ENCODE measurements around the gene INTU.

Gene INTU

DNA sequence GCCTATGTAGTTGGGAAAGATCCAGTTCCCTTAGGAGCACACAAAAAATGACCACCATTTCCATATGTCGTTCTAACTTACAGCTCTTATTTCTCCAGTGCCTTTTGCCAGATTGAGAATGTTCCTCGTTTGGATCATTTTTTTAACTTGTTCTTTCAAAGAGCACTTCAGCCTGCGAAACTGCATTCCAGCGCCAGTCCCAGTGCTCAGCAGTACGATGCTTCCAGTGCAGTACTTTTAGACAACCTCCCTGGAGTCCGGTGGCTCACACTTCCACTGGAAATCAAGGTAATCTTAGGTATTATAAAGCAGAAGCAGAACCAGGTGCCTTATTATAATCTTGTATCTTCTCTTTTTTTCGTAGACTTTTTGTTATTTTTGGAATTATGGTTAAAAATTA lies 54.8 kb downstream of the INTU start:
- POLR2A ChIA-PET, result no interaction called here
- H3K27ac ChIP-seq (ENCODE audit: extremely low read depth, low read depth, low read length), result no peak overlapping the region
- no peaks in the 10 kb centered on the region for H3K9me3 ChIP-seq (ENCODE audit: control insufficient read depth, insufficient read depth, low read depth, low read length)
- no peaks in the 10 kb centered on the region for H3K4me1 ChIP-seq (ENCODE audit: control insufficient read depth, insufficient read depth, low read length)
- H3K36me3 ChIP-seq (ENCODE audit: control insufficient read depth in 2 of 2, insufficient read depth in 1 of 2, low read length in 2 of 2), result no peaks in the 10 kb centered on the region
- TF ChIP-seq GLI4 (tag by site-specific recombination; IDR thresholded peaks at IDR 0.05) (no peak), ZNF501 (tag by site-specific recombination; IDR thresholded peaks at IDR 0.05) (no peak), ZBTB21 (tag by site-specific recombination; IDR thresholded peaks at IDR 0.05) (no peak), ZNF366 (tag by site-specific recombination; conservative IDR thresholded peaks at IDR 0.05) (no peak), ZNF830 (tag by site-specific recombination; IDR thresholded peaks at IDR 0.05; ENCODE audit: low read depth) (no peak), ZNF146 (tag by site-specific recombination; IDR thresholded peaks at IDR 0.05) (no peak), TCF7L2 (IDR thresholded peaks at IDR 0.05; ENCODE audit: borderline replicate concordance, low read depth, low read length) (no peak), ZNF707 (tag by site-specific recombination; IDR thresholded peaks at IDR 0.05) (no peak), ZBTB11 (tag by site-specific recombination; conservative IDR thresholded peaks at IDR 0.05; ENCODE audit: low read depth) (no peak), AEBP2 (tag by site-specific recombination; IDR thresholded peaks at IDR 0.05; ENCODE audit: borderline replicate concordance) (no peak), ZNF654 (tag by site-specific recombination; IDR thresholded peaks at IDR 0.05; ENCODE audit: low read depth) (no peak)
- CTCF ChIA-PET, result interaction anchor here (0.6 kb wide), 1 partner anchor 49 kb away, joined by 3 read pairs; no protein-coding TSS in a partner anchor
- no peak overlapping the region for H3K4me3 ChIP-seq (ENCODE audit: low read depth, low read length)

DNA sequence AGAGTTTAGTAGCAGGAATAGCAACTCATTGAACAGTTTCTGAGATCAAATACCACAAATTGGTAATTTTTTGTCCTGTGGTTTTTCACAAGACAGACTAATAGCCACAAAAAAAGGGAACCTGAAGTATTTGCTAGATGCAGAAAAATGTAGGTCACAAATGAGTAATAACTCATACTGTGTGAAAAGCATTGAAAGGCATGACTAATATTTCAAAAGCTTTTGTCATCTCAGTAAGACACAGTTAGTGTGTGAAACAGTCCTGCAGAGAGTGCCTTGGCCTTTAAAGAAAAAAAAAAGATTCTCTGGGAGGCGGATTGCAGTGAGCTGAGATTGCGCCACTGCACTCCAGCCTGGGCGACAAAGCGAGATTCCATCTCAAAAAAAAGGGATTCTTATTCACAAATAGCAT lies 66.0 kb downstream of the INTU start:
- Histone ChIP-seq H3K9me3 (ENCODE audit: control insufficient read depth, insufficient read depth, low read depth, low read length) (no peaks in the 10 kb centered on the region), H3K36me3 (ENCODE audit: control insufficient read depth in 2 of 2, insufficient read depth in 1 of 2, low read length in 2 of 2) (no peaks in the 10 kb centered on the region), H3K27ac (ENCODE audit: extremely low read depth, low read depth, low read length) (no peak overlapping the region), H3K4me1 (ENCODE audit: control insufficient read depth, insufficient read depth, low read length) (no peaks in the 10 kb centered on the region), H3K4me3 (ENCODE audit: low read depth, low read length) (no peak overlapping the region)
- ChIA-PET CTCF (no interaction called here), POLR2A (no interaction called here)
- TF ChIP-seq ZNF560 (tag by site-specific recombination; IDR thresholded peaks at IDR 0.05; ENCODE audit: borderline replicate concordance), result no peak
- no peak for TF ChIP-seq ZNF24 (tag by site-specific recombination; IDR thresholded peaks at IDR 0.05)
- TF ChIP-seq, protein P1, sequence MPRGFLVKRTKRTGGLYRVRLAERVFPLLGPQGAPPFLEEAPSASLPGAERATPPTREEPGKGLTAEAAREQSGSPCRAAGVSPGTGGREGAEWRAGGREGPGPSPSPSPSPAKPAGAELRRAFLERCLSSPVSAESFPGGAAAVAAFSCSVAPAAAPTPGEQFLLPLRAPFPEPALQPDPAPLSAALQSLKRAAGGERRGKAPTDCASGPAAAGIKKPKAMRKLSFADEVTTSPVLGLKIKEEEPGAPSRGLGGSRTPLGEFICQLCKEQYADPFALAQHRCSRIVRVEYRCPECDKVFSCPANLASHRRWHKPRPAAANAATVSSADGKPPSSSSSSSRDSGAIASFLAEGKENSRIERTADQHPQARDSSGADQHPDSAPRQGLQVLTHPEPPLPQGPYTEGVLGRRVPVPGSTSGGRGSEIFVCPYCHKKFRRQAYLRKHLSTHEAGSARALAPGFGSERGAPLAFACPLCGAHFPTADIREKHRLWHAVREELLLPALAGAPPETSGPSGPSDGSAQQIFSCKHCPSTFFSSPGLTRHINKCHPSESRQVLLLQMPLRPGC (tag by site-specific recombination; IDR thresholded peaks at IDR 0.05), result no peak
- TF ChIP-seq, protein P2, sequence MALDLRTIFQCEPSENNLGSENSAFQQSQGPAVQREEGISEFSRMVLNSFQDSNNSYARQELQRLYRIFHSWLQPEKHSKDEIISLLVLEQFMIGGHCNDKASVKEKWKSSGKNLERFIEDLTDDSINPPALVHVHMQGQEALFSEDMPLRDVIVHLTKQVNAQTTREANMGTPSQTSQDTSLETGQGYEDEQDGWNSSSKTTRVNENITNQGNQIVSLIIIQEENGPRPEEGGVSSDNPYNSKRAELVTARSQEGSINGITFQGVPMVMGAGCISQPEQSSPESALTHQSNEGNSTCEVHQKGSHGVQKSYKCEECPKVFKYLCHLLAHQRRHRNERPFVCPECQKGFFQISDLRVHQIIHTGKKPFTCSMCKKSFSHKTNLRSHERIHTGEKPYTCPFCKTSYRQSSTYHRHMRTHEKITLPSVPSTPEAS (tag by site-specific recombination; IDR thresholded peaks at IDR 0.05), result no peak
- no peak for TF ChIP-seq GLIS2 (tag by site-specific recombination; IDR thresholded peaks at IDR 0.05)
- TF ChIP-seq ZNF16 (tag by site-specific recombination; IDR thresholded peaks at IDR 0.05; ENCODE audit: low read depth), result no peak
- no peak for TF ChIP-seq ZNF585B (tag by site-specific recombination; IDR thresholded peaks at IDR 0.05)
- no peak for TF ChIP-seq ZNF350 (tag by site-specific recombination; IDR thresholded peaks at IDR 0.05)
- TF ChIP-seq, protein P3, sequence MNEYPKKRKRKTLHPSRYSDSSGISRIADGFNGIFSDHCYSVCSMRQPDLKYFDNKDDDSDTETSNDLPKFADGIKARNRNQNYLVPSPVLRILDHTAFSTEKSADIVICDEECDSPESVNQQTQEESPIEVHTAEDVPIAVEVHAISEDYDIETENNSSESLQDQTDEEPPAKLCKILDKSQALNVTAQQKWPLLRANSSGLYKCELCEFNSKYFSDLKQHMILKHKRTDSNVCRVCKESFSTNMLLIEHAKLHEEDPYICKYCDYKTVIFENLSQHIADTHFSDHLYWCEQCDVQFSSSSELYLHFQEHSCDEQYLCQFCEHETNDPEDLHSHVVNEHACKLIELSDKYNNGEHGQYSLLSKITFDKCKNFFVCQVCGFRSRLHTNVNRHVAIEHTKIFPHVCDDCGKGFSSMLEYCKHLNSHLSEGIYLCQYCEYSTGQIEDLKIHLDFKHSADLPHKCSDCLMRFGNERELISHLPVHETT (tag by site-specific recombination; IDR thresholded peaks at IDR 0.05), result no peak
- TF ChIP-seq, protein P4, sequence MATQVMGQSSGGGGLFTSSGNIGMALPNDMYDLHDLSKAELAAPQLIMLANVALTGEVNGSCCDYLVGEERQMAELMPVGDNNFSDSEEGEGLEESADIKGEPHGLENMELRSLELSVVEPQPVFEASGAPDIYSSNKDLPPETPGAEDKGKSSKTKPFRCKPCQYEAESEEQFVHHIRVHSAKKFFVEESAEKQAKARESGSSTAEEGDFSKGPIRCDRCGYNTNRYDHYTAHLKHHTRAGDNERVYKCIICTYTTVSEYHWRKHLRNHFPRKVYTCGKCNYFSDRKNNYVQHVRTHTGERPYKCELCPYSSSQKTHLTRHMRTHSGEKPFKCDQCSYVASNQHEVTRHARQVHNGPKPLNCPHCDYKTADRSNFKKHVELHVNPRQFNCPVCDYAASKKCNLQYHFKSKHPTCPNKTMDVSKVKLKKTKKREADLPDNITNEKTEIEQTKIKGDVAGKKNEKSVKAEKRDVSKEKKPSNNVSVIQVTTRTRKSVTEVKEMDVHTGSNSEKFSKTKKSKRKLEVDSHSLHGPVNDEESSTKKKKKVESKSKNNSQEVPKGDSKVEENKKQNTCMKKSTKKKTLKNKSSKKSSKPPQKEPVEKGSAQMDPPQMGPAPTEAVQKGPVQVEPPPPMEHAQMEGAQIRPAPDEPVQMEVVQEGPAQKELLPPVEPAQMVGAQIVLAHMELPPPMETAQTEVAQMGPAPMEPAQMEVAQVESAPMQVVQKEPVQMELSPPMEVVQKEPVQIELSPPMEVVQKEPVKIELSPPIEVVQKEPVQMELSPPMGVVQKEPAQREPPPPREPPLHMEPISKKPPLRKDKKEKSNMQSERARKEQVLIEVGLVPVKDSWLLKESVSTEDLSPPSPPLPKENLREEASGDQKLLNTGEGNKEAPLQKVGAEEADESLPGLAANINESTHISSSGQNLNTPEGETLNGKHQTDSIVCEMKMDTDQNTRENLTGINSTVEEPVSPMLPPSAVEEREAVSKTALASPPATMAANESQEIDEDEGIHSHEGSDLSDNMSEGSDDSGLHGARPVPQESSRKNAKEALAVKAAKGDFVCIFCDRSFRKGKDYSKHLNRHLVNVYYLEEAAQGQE (tag by site-specific recombination; IDR thresholded peaks at IDR 0.05), result no peak
- TF ChIP-seq ZFHX2 (tag by site-specific recombination; conservative IDR thresholded peaks at IDR 0.05), result no peak
- TF ChIP-seq SCRT2 (tag by site-specific recombination; IDR thresholded peaks at IDR 0.05), result no peak
- TF ChIP-seq SP7 (tag by site-specific recombination; IDR thresholded peaks at IDR 0.05), result no peak

Measured in HEK293 (cell line).